DND-41 (cell line): Measurements from ENCODE around the gene SLC2A11.

Experiments
- ATAC-seq: fragments of 200-7000 bp; cut with Tn5 transposase; 3 replicates; pipeline ENCODE4 v1.9.1; 2021; ENCODE audit warnings: low read depth; ENCODE audit not compliant: insufficient read depth
- DNase-seq: peaks from one replicate; pipeline ENCODE4 v3.0.0-alpha.2; 2020
- H2AFZ ChIP-seq: 2 replicates; pipeline ENCODE4 v1.6.0; 2012; ENCODE audit warnings: low read depth, low read length
- H3K27ac ChIP-seq: 2 replicates; pipeline ENCODE4 v1.5.1; 2012; ENCODE audit warnings: low read length, inconsistent platforms
- H3K27me3 ChIP-seq: fragments of 200-600 bp; sonication (generic); 2 replicates; pipeline ENCODE4 v1.6.0; 2012; ENCODE audit warnings: low read length, mild to moderate bottlenecking, inconsistent platforms; ENCODE audit not compliant: insufficient read depth, poor library complexity
- H3K36me3 ChIP-seq: 2 replicates; pipeline ENCODE4 v1.5.1; 2012; ENCODE audit warnings: low read length, inconsistent platforms; ENCODE audit not compliant: insufficient read depth
- H3K4me1 ChIP-seq: 2 replicates; pipeline ENCODE4 v1.5.1; 2012; ENCODE audit warnings: mild to moderate bottlenecking, low read length; ENCODE audit not compliant: insufficient read depth
- H3K4me2 ChIP-seq: 2 replicates; pipeline ENCODE4 v1.6.0; 2012; ENCODE audit warnings: mild to moderate bottlenecking, moderate library complexity, low read length, inconsistent platforms; ENCODE audit not compliant: insufficient read depth
- H3K4me3 ChIP-seq, 2 experiments: fragments of 200-600 bp in 1 of 2; shearing (Covaris generic) in 1 of 2; 2 replicates each; pipeline ENCODE4 v1.5.1; 2012 to 2016; ENCODE audit warnings: inconsistent platforms in 2 of 2, low read length in 2 of 2, mild to moderate bottlenecking in 2 of 2, low read depth in 1 of 2, moderate library complexity in 1 of 2
- H3K79me2 ChIP-seq: 2 replicates; pipeline ENCODE4 v1.6.0; 2012; ENCODE audit warnings: low read length, inconsistent platforms; ENCODE audit not compliant: insufficient read depth
- H3K9ac ChIP-seq: 2 replicates; pipeline ENCODE4 v1.6.0; 2012; ENCODE audit warnings: low read depth, mild to moderate bottlenecking, inconsistent platforms, low read length, moderate library complexity
- H3K9me3 ChIP-seq: 2 replicates; pipeline ENCODE4 v1.5.1; 2012; ENCODE audit warnings: low read length, moderate library complexity, mild to moderate bottlenecking, inconsistent platforms; ENCODE audit not compliant: insufficient read depth, severe bottlenecking
- H4K20me1 ChIP-seq: 2 replicates; pipeline ENCODE4 v1.6.0; 2012; ENCODE audit warnings: low read length; ENCODE audit not compliant: insufficient read depth
- EZH2 ChIP-seq: IDR thresholded peaks from 3 replicates; pipeline ENCODE4 v1.6.1; 2012; ENCODE audit warnings: borderline replicate concordance, low read depth, mild to moderate bottlenecking, moderate library complexity, low read length, inconsistent platforms; ENCODE audit not compliant: severe bottlenecking
- TF ChIP-seq, protein P1 (sequence below): IDR thresholded peaks from 2 replicates; pipeline ENCODE4 v1.5.1; 2012; ENCODE audit warnings: borderline replicate concordance, low read length, moderate library complexity, mild to moderate bottlenecking; ENCODE audit not compliant: poor library complexity, severe bottlenecking; ENCODE audit errors: extremely low read depth

SLC2A11 gene

DNA sequence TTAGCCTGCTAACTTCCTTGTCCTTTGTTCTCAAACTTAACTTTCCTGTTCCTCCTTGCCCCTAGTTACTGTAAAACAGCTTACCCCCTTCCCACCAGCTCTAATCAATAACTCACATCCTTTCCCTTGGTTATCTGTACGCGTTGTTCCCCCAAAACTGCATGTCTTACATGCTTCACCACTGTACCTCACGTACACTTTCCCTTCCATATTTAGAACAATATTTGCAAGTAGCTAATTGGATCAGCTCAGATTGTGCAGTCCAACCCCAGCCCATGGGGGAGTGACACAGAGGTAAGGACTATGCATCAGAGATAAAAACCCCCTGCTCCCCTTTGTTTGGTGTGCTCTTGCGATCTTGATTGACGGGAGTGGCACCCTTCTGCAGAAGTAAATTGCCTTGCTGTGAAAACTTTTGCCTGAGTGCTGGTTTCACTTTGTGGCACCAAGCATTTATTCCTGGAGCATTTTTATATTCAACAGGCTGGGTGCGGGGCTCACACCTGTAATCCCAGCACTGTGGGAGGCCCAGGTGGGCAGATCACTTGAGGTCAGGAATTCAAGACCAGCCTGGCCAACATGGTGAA, 67.4 kb downstream of the SLC2A11 start:
- Histone ChIP-seq H2AFZ (no peak overlapping the region), H3K27ac (no peak overlapping the region), H3K36me3 (peaks cover 31% of the 10 kb centered on the region), H4K20me1 (no peaks in the 10 kb centered on the region), H3K9me3 (peaks cover 11% of the 10 kb centered on the region), H3K27me3 (no peaks in the 10 kb centered on the region), H3K4me2 (no peak overlapping the region), H3K9ac (no peak overlapping the region), H3K79me2 (no peaks in the 10 kb centered on the region), H3K4me3 (no peak overlapping the region), H3K4me1 (no peaks in the 10 kb centered on the region)
- ATAC-seq (no peak), DNase-seq (no peak)
- TF ChIP-seq EZH2: no peak
- TF ChIP-seq, protein P1, sequence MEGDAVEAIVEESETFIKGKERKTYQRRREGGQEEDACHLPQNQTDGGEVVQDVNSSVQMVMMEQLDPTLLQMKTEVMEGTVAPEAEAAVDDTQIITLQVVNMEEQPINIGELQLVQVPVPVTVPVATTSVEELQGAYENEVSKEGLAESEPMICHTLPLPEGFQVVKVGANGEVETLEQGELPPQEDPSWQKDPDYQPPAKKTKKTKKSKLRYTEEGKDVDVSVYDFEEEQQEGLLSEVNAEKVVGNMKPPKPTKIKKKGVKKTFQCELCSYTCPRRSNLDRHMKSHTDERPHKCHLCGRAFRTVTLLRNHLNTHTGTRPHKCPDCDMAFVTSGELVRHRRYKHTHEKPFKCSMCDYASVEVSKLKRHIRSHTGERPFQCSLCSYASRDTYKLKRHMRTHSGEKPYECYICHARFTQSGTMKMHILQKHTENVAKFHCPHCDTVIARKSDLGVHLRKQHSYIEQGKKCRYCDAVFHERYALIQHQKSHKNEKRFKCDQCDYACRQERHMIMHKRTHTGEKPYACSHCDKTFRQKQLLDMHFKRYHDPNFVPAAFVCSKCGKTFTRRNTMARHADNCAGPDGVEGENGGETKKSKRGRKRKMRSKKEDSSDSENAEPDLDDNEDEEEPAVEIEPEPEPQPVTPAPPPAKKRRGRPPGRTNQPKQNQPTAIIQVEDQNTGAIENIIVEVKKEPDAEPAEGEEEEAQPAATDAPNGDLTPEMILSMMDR: no peak

DNA sequence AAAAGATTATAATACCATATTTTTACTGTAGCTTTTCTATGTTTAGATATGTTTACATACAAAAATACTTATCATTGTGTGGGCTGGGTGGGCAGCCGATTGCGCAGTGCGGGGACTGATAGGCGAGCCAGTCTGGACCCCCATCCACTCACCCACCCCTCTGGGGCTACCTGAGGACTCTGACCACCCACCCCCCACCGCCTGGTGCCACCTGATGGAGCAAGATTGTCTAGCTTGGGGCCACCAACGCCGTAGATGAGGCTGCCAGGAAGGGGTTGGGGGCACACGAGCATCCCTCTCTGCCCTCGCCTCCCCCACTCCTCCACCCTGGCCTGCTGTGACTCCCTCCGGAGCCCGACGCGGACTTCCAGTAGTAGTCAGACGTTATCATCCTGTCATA, 68.9 kb downstream of the SLC2A11 start:
- H3K4me1 ChIP-seq: no peaks in the 10 kb centered on the region
- H4K20me1 ChIP-seq: no peaks in the 10 kb centered on the region
- no peak for DNase-seq
- no peak overlapping the region for H3K4me2 ChIP-seq
- H3K9ac ChIP-seq: no peak overlapping the region
- H3K36me3 ChIP-seq: peaks cover 31% of the 10 kb centered on the region
- H2AFZ ChIP-seq: no peak overlapping the region
- TF ChIP-seq, protein P1: no peak
- TF ChIP-seq EZH2: no peak
- no peaks in the 10 kb centered on the region for H3K27me3 ChIP-seq
- peaks cover 15% of the 10 kb centered on the region for H3K9me3 ChIP-seq
- no peak for ATAC-seq
- H3K4me3 ChIP-seq: no peak overlapping the region
- no peaks in the 10 kb centered on the region for H3K79me2 ChIP-seq
- no peak overlapping the region for H3K27ac ChIP-seq
